RWPE1 (cell line): ENCODE results near the gene PRKD1.

Source experiments
- CTCF ChIA-PET: fragments of 350-600 bp; sonication (Branson Sonifier 250); formaldehyde crosslinking; extraction: SDS; loops from one replicate; lab custom pipeline; 2021; lab: Yijun Ruan, JAX
- POLR2A ChIA-PET: fragments of 400-600 bp; formaldehyde crosslinking; extraction: SDS; loops from one replicate; lab custom pipeline; 2020; ENCODE audit warnings: antibody characterized with exemption; ENCODE audit not compliant: low non-redundant PET; lab: Yijun Ruan, JAX
- DNase-seq: peaks from one replicate; pipeline ENCODE4 v3.0.0; 2012; ENCODE audit warnings: low spot score
- H3K27ac ChIP-seq: fragments of 450-650 bp; 2 replicates; pipeline ENCODE4 v1.5.1; 2017
- CTCF ChIP-seq: fragments of 450-650 bp; conservative IDR thresholded peaks from 2 replicates; pipeline ENCODE4 v1.5.1; 2017; ENCODE audit warnings: low read depth, mild to moderate bottlenecking

Gene PRKD1

GRCh38 chr14:29681316-29681715 is 246.3 kb downstream of the PRKD1 start:
- CTCF ChIA-PET, result interaction anchor here (0.6 kb wide), 1 partner anchor 122 kb away, joined by 3 read pairs; no protein-coding TSS in a partner anchor
- no peak overlapping the region for H3K27ac ChIP-seq
- DNase-seq, result no peak
- POLR2A ChIA-PET, result no interaction called here
- no peak for TF ChIP-seq CTCF

DNA sequence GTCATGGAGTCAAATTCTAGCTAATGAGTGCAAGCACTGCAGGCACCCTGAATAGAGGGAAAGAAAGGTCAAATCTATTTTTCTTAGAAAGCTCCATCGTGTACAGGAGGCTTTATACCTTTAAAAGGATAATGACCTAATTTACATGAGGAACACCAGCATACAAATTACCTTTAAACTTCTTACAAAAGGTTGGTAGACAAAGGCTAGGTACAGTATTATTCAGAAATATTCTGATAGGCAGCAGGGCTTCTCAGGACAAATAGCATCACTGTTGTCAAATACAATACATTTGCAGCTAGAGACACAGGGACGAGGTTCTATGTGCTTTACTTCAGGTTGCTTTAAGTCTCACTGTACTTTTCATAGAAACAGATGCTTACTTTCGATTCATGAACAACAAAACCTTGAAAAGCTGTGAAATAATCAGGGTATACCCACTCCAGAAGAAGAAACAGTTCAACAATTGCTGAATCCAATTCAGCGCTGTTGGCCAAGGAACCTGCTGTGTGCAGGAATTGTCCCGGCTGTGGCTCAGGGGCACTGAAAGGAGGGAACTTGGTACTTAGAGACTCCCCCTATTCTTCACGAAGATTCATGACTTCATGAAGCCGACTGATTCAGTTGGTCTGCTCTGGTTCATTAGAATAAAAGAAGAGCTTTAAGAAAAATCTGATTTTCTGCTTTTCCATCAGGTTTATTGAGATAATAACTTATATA is 252.9 kb downstream of the PRKD1 start:
- ChIA-PET POLR2A (no interaction called here), CTCF (interaction anchor here (0.6 kb wide), 1 partner anchor 17 kb away, joined by 3 read pairs; no protein-coding TSS in a partner anchor)
- TF ChIP-seq CTCF, result no peak
- DNase-seq, result no peak
- no peak overlapping the region for H3K27ac ChIP-seq

- no peak overlapping the region for H3K27ac ChIP-seq
- ChIA-PET CTCF (no interaction called here), POLR2A (no interaction called here)
- no peak for TF ChIP-seq CTCF
- no peak for DNase-seq
Measured at GRCh38 chr14:29672831-29673230, 254.8 kb downstream of the PRKD1 start.

- ChIA-PET POLR2A (no interaction called here), CTCF (interaction anchor here (1.1 kb wide), 1 partner anchor 81 kb away, joined by 4 read pairs; no protein-coding TSS in a partner anchor)
- DNase-seq, result no peak
- H3K27ac ChIP-seq, result no peak overlapping the region
- TF ChIP-seq CTCF, result no peak
Measured at GRCh38 chr14:29671034-29671433, 256.6 kb downstream of the PRKD1 start.

GRCh38 chr14:29668201-29668600 is 259.4 kb downstream of the PRKD1 start:
- POLR2A ChIA-PET, result no interaction called here
- CTCF ChIA-PET, result no interaction called here
- no peak for DNase-seq
- H3K27ac ChIP-seq, result no peak overlapping the region
- TF ChIP-seq CTCF, result no peak

GRCh38 chr14:29664515-29664914 is 263.1 kb downstream of the PRKD1 start:
- DNase-seq, result no peak
- no peak overlapping the region for H3K27ac ChIP-seq
- no peak for TF ChIP-seq CTCF
- ChIA-PET POLR2A (no interaction called here), CTCF (no interaction called here)
